ENCODE measurements around the gene RTP5. TPM values are rescaled to one million over a fixed set of nuclear protein-coding genes. Genes with fewer than 3 reads are reported as not detected.
"Not testable (repeated sequence)": the region's sequence is repeated elsewhere in the genome, so short reads cannot be mapped to it uniquely, and the experiment has no call there.

Gene RTP5
- polyA plus RNA-seq, 1 of the 3 experiments (the other 2 are of a cell fraction) = not detected

GRCh38 chr2:241906378-241906770 lies 36.8 kb downstream of the RTP5 start:
- H4K20me1 ChIP-seq (ENCODE audit: insufficient read depth); CTCF ChIA-PET; H3F3A ChIP-seq (replicated peaks; ENCODE audit: insufficient read depth); H3K9ac ChIP-seq; H3K9me3 ChIP-seq; H3K4me3 ChIP-seq (ENCODE audit: low read depth in 2 of 2, low read length in 1 of 2); H3K36me3 ChIP-seq (replicated peaks in 1 of 2; ENCODE audit: control insufficient read depth in 1 of 2, insufficient read depth in 2 of 2, low read length in 1 of 2); POLR2A ChIA-PET; H3K4me1 ChIP-seq (ENCODE audit: control insufficient read depth in 1 of 2, insufficient read depth in 2 of 2, low read depth in 1 of 2, low read length in 1 of 2); H3K9me2 ChIP-seq; H3K4me2 ChIP-seq; H3K27me3 ChIP-seq (ENCODE audit: insufficient read depth); DNase-seq; H3K27ac ChIP-seq (ENCODE audit: low read depth in 2 of 2, low read length in 1 of 2); H2AFZ ChIP-seq (ENCODE audit: low read depth); H3K79me2 ChIP-seq (ENCODE audit: insufficient read depth): not testable (repeated sequence)
- WGBS (ENCODE audit: low lambda C conversion rate) = 86% methylated on average over 5 of the region's 5 CpGs

GRCh38 chr2:241906826-241907570 lies 37.5 kb downstream of the RTP5 start:
- Histone ChIP-seq H3K27me3 (ENCODE audit: insufficient read depth) (no peaks in the 10 kb centered on the region), H3K9ac (no peak overlapping the region), H3K79me2 (ENCODE audit: insufficient read depth) (no peaks in the 10 kb centered on the region), H3F3A (replicated peaks; ENCODE audit: insufficient read depth) (no peaks in the 10 kb centered on the region), H3K4me3 (ENCODE audit: low read depth in 2 of 2, low read length in 1 of 2) (no peak overlapping the region), H3K4me1 (ENCODE audit: control insufficient read depth in 1 of 2, insufficient read depth in 2 of 2, low read depth in 1 of 2, low read length in 1 of 2) (peaks cover 0 to 5% of the 10 kb centered on the region in 2 experiments; a peak in 1 of 4 replicates), H4K20me1 (ENCODE audit: insufficient read depth) (no peaks in the 10 kb centered on the region), H3K36me3 (replicated peaks in 1 of 2; ENCODE audit: control insufficient read depth in 1 of 2, insufficient read depth in 2 of 2, low read length in 1 of 2) (no peaks in the 10 kb centered on the region), H3K9me2 (no peaks in the 10 kb centered on the region), H3K27ac (ENCODE audit: low read depth in 2 of 2, low read length in 1 of 2) (no peak overlapping the region), H2AFZ (ENCODE audit: low read depth) (no peak overlapping the region), H3K9me3 (no peaks in the 10 kb centered on the region), H3K4me2 (no peak overlapping the region)
- WGBS (ENCODE audit: low lambda C conversion rate) = 85% methylated on average over 18 of the region's 18 CpGs
- POLR2A ChIA-PET = no interaction called here
- DNase-seq = no peak
- TF ChIP-seq CHD2 (IDR thresholded peaks at IDR 0.05; ENCODE audit: low read length, partially characterized antibody) (no peak), EP300 (IDR thresholded peaks at IDR 0.05; ENCODE audit: borderline replicate concordance in 1 of 2, low read depth in 1 of 2, low read length in 1 of 2) (no peak), POLR2AphosphoS5 (IDR thresholded peaks at IDR 0.05; ENCODE audit: low read depth, low read length) (no peak), MEF2A (IDR thresholded peaks at IDR 0.05; ENCODE audit: borderline replicate concordance, low read depth) (no peak), TAF1 (IDR thresholded peaks at IDR 0.05; ENCODE audit: borderline replicate concordance, low read depth, low read length) (no peak), MAX (IDR thresholded peaks at IDR 0.05; ENCODE audit: low read depth) (no peak), TEAD4 (IDR thresholded peaks at IDR 0.05; ENCODE audit: borderline replicate concordance, insufficient read depth) (no peak), GABPA (IDR thresholded peaks at IDR 0.05; ENCODE audit: low read depth) (no peak), FOXM1 (IDR thresholded peaks at IDR 0.05; ENCODE audit: low read depth) (no peak), RAD21 (IDR thresholded peaks at IDR 0.05; ENCODE audit: low read length) (no peak), IRF3 (IDR thresholded peaks at IDR 0.05; ENCODE audit: low read depth, low read length) (no peak), CTCF (IDR thresholded peaks at IDR 0.05) (no peak)
- CTCF ChIA-PET = no interaction called here

- H2AFZ ChIP-seq (ENCODE audit: low read depth); H3K4me3 ChIP-seq (ENCODE audit: low read depth in 2 of 2, low read length in 1 of 2); H3K9ac ChIP-seq; DNase-seq; POLR2A ChIA-PET; H3F3A ChIP-seq (replicated peaks; ENCODE audit: insufficient read depth); H3K27ac ChIP-seq (ENCODE audit: low read depth in 2 of 2, low read length in 1 of 2); H3K4me2 ChIP-seq; CTCF ChIA-PET; H3K9me2 ChIP-seq; H3K27me3 ChIP-seq (ENCODE audit: insufficient read depth); H3K79me2 ChIP-seq (ENCODE audit: insufficient read depth); H3K9me3 ChIP-seq; H4K20me1 ChIP-seq (ENCODE audit: insufficient read depth); H3K4me1 ChIP-seq (ENCODE audit: control insufficient read depth in 1 of 2, insufficient read depth in 2 of 2, low read depth in 1 of 2, low read length in 1 of 2); H3K36me3 ChIP-seq (replicated peaks in 1 of 2; ENCODE audit: control insufficient read depth in 1 of 2, insufficient read depth in 2 of 2, low read length in 1 of 2): not testable (repeated sequence)
- WGBS (ENCODE audit: low lambda C conversion rate) = 84% methylated on average over 7 of the region's 7 CpGs
These were observed 38.3 kb downstream of the RTP5 start for GRCh38 chr2:241907831-241908230.
